ENCODE measurements around the gene HCRTR1.

The HCRTR1 gene

GRCh38 chr1:31642366-31642765 lies 24.9 kb downstream of the HCRTR1 start:
- no peak overlapping the region for H3K27ac ChIP-seq
- TF ChIP-seq CTCF (IDR thresholded peaks at IDR 0.05) = no peak
- no peak for DNase-seq (ENCODE audit: low spot score)
- H3K4me3 ChIP-seq = no peak overlapping the region

GRCh38 chr1:31642897-31643296 lies 25.4 kb downstream of the HCRTR1 start:
- Histone ChIP-seq H3K4me3 (no peak overlapping the region), H3K27ac (no peak overlapping the region)
- TF ChIP-seq CTCF (IDR thresholded peaks at IDR 0.05) = no peak
- DNase-seq (ENCODE audit: low spot score) = no peak

GRCh38 chr1:31643976-31644559 lies 26.6 kb downstream of the HCRTR1 start:
- no peak for DNase-seq (ENCODE audit: low spot score)
- no peak for TF ChIP-seq CTCF (IDR thresholded peaks at IDR 0.05)
- Histone ChIP-seq H3K27ac (peak overlapping the region; percentile 95 to 99), H3K4me3 (peak overlapping the region; percentile 88)

- peak; percentile 99 for DNase-seq (ENCODE audit: low spot score)
- H3K4me3 ChIP-seq = peak within 1 kb of the TSS; percentile 88
- no peak for TF ChIP-seq CTCF (IDR thresholded peaks at IDR 0.05)
- H3K27ac ChIP-seq = peak within 1 kb of the TSS; percentile 95 to 99
Observed at GRCh38 chr1:31644560-31645273, 27.2 kb downstream of the HCRTR1 start, which contains the start of gene PEF1. Gene PEF1 (minus strand): TSS chr1:31644876. CDS start chr1:31644864, 12 bp downstream.

- Histone ChIP-seq H3K4me3 (peak overlapping the region; percentile 88), H3K27ac (peak overlapping the region; percentile 95 to 99)
- no peak for DNase-seq (ENCODE audit: low spot score)
- no peak for TF ChIP-seq CTCF (IDR thresholded peaks at IDR 0.05)
Observed at GRCh38 chr1:31645274-31645568, 27.7 kb downstream of the HCRTR1 start.

- no peak for DNase-seq (ENCODE audit: low spot score)
- Histone ChIP-seq H3K4me3 (no peak overlapping the region), H3K27ac (peak overlapping the region; percentile 11 to 99)
- no peak for TF ChIP-seq CTCF (IDR thresholded peaks at IDR 0.05)
Observed at GRCh38 chr1:31646259-31646960, 28.9 kb downstream of the HCRTR1 start.

All from coronary artery (tissue), 2 donors.